HG02763 (cell line): ENCODE data around the gene GPR158.

Source experiments
- ATAC-seq: cut with Tn5 transposase; IDR thresholded peaks from one replicate; pipeline ENCODE4 v1.9.1; 2021; ENCODE audit warnings: mild to moderate bottlenecking, moderate library complexity; ENCODE audit not compliant: unreplicated experiment

GPR158 gene

DNA sequence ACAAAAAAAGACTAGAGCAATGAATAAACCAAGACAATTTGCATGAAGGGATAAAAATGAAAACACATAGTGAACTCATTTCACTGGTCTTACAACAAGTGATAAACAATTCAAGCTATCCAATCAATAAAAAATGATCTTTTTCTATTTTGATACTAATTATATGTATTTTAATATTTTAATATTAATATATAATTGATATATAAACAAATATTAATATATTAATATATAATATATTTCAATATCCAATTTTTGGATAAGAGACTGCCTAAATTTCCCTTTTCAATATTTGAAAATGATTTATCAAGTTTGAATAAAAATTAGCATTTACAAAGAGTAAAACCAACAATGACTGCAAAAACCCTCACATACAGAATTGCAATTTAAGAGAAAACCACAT lies 317.9 kb downstream of the GPR158 start:
- ATAC-seq, result no peak

DNA sequence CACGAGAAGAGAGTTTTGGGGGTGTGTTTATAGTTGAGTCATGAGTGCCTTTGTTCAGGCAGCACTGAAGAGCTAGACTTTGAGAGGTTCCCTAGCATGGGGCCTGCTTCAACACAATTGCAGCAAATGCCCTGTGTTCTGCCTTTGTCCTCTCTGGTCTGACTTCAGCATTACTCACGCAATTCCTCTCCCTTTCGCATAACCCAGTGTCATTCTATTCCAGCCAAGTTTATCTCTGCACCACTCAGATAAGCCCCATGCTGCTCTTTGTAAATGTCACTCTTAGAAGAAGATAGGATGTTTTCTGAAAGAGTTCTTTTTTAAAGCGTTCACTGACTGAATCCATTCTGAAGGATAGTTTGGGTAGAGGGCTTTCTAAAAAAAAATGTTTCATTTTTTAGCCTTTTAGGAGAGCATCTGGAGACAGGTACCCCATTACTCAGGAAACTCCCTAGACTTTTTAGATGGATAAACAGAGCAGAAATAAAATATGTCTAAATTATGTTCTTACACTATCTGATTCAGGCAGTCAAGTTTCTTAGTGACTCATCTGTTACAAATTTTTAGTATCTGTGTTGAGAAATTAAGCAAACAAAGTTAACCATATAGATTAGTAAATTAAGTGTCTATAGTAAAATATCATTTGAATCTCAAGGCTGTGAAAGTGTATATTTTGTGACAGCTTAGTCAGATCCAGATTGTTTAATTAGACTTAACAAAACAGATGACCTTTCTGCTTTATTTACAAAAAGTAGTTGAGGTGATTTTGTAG lies 318.5 kb downstream of the GPR158 start:
- no peak for ATAC-seq

DNA sequence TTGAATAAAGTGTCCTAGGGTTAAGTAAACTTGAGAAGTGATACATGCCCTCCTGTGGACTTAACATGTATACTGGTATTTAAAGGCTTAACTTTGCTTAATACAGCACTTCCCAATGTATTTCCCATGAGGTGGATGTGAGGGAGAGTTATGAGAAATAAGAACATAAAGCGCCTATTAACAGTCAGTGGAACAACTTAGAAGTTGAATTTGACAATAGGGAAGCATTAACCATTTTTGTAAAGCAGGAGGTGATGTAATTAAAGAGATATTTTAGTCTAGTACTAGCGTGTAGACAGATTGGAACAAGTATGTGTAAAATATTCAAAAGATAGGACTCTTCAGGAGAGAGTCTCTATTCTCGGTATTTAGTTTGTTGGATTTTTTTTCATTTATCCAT lies 322.4 kb downstream of the GPR158 start:
- ATAC-seq, result no peak

DNA sequence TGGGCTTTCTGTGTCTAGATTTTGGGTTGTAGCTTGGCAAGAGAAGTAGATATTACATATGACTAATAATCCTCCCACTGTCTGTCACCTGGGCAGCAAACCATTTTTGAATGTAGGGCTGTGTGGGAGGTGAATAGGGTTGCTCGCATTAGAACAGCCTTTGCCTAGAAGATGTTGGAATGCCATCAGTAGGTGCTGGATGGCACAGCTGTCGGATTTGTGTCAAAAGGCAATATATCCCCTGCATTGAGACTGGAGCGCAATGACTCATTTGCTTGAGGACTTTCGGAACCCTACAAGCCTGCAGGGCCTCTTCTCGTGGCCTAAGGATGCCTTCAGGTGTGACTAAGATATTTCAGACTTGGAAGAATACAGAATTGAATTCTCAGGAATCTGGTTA lies 323.8 kb downstream of the GPR158 start:
- ATAC-seq, result no peak

DNA sequence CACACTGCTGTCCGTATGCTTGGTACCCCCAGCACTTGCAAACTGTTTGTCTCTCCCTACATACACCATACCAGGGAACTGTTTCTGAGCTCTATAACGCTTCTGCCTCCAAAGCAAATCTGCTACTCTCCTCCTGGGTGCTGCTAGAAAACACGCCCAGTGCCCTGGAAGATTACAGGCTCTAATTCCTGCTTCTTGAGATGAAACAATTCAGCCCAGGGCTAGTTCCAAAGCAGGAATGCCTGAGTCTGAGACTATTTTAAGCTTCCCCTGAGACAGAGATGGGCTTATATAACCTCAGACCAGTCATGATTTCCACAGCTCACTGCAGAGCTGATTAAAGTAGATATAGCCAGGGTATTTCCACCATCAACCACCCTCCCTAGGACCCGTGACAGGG lies 327.1 kb downstream of the GPR158 start:
- ATAC-seq, result no peak

DNA sequence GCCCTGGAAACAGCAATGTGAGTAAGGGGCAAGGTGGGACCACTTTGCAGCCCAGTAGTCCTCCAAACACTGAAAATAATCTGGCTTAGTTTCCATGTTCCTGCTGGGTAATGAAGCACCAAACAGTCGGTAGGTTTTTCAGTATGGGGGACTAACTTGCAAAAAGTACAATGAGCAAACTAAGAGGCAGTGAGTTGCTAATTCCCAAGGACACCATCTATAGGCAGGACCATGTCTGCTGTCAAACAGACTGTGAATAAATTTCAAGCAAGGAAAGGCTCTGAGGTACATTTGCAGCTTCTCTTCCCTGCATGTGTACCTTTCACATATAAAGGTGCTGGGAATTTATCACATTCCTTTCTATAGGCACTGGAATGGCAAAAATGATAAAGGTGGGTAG lies 327.7 kb downstream of the GPR158 start:
- ATAC-seq, result no peak

DNA sequence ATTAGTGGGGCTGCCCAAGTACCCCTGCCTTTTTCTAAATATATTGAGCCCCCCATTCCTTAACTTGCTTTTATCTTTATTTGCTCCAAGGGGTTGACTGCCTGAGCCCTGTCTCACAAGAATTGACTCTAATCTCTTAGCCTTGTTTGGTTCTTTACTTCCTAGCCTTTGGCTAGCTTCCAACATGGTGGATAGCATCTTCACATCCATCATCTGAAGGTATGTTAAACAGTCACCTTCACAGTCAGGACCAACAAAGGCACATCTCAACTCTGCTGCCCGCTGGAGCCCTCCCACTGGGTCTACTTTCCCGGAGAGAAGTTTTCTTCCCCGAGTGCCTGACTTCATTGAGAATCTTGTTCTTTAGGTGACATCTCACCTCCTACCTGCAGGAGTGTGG lies 329.5 kb downstream of the GPR158 start:
- no peak for ATAC-seq

DNA sequence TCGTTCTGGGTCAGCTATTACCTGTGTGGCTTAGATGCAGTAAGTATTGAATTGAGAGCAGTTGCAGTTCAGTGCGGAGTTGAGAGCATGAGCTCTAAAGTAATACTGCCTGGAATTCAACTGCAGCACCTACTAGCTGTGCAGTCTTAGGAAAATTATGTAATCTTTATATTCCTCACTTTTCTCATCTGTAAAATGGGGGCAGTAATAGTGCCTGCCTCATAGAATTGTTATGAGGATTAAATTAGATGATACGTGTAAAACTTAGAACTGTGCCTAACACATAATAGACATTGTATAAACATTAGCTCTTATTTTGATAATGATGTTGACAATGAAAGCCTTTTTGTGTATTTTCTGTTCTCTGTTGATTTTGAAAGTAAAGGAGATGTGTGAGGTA lies 330.0 kb downstream of the GPR158 start:
- no peak for ATAC-seq

DNA sequence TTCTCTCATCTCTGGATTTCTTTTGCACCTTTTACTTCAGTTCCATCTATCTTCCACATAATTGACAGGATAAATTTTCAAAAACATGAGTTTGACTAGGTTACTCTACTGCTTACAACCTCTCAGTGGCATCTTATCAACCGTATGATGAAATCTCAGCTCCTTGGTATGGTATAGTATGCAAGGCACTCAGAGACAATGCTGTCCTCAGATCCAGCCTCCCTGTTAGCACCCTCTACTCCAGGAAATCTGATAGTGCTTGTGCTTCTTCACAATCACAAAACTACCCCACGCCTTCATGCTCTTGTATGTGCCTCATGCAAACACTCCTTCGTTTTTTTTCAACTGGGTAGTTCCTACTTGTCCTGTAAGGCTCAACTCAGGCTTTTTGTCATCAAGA lies 330.7 kb downstream of the GPR158 start:
- no peak for ATAC-seq

DNA sequence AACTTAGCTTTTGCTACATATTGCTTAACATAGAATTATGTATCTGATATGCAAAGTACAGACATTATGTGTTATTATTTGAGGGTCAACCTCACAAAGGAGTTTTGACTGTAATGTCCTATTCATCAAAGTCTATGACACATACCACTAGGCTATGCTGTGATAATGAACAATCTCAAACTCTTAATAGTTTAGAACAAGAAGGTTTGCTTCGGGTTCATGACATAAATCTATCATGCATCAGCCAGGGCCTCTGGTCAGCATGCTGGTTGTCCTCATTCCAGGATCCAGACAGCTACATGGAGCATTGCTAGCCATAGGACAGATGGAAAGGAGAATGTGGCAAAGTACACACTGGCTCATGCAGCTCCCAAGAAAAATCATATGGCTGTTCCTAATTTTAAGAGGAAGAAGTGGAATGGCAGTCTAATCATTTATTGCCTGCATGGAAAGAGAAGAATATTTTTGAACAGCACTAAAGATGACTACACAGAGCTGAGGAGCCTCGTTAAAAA lies 332.1 kb downstream of the GPR158 start:
- ATAC-seq, result no peak

DNA sequence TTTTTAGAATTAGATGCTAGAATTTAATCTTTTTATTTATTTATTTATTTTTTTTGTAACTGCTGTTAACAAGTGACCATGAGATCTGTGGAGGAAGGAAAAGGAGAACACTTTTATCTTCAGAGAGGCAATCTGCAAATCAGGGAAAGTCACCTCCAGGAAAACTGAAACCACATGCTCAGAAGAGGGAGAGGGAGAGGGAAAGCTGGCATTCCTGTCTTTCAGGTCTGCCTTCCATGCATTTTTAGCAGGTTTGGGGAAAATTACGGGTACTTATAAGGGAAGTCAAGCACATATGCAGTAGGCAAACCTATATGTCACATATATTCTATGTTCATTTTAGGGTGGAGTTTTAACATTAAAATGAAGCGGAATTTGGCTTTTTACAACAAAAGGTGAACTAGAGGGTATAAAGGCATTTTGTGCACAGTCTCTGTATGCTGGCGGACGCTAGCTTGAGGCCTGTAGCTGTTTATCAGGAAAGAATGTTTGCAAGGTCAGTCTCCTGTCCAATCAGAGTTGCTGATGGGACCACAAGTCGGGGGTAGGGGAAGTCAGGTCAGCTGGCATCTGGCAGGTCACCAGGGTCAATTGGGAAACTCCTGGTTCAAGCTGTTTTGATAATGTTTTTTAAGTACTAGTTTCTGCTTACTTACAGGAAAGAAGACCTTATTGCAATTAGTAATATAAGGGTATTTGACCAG lies 333.5 kb downstream of the GPR158 start:
- ATAC-seq, result no peak

DNA sequence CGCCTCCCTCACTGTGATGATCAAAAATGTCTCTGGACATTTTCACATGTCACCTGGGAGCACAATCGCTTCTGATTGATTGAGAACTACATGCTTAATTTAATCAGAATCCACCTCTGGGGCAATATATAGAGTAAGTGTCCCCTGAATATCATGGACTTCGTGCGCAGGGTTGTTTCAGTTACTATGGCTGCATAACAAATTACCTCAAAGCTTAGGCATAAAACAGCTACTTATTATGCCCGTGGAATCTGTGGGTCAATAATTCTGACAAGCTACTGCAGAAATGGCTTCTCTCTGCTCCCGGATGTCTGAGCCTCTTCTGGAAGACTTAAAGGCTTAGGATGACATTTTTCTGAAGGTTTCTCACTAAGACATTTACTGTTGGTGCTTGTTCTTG lies 334.4 kb downstream of the GPR158 start:
- ATAC-seq, result no peak

DNA sequence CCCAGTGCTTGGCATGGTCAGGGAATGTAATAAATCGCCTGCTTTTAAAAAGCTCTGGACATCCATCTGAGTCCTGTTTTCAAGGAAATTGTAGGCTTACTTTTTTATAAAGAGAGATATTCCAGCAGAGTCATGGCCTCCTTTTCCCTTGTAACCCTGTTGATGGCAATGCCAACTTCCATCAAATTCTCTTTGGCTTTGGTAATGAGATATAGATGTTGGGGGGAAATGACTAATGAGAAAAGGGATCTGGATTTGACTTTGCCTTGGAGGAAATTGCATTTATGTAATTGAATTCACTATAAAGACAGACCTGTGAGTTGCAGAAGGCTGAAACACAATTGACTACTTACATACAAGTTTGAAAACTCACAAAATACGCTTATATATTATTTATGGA lies 347.5 kb downstream of the GPR158 start:
- no peak for ATAC-seq

DNA sequence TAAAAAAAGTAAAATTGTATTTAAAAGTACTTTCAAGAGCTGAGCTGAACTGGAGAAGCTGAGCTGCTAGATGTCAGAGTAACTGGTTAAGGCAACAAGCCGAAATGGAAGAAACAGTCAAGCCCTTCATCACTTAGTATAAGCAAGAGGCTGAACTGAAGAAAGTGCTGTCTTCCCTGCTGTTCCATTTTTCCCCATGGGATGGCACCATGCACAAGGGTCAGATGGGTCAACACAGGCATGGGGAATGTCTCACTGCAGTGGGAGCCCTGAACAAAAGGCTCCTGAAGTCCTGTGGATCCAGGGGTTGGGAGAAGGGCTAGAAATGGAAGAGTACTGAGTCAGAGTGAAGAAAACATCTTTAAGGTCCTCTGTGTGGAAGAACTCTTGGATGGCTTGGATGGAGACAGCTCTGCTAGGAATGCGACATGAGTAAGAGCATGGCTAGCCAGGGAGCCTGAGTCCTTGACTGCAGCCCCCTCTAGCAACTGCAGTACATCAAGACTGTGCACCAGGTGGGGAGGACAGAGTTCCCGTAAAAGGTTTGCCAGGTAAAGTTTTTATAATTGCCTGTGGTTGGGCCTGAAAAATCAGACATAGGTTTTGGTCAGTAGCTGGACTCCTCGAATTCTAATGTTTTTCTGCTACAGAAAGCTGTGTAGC lies 348.3 kb downstream of the GPR158 start:
- ATAC-seq, result no peak

DNA sequence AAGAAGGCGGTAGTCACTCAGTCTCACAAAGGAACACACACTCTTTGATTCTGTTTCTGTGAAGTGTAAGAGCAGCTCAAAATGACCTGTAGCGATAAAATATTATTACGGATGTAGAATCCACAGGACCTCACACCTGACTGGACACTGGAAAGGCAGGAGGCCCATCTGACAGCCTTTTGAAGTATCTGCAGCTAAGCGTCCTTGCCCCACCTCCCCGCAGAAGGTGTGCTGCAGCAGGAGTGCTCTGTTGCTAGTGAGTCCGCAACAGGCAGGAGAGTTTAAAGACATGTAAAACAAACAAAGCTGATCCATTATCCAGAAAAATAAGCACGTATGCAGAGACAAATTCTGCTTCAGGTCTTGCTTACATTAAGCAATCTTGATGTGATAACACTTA lies 355.5 kb downstream of the GPR158 start:
- ATAC-seq, result no peak

DNA sequence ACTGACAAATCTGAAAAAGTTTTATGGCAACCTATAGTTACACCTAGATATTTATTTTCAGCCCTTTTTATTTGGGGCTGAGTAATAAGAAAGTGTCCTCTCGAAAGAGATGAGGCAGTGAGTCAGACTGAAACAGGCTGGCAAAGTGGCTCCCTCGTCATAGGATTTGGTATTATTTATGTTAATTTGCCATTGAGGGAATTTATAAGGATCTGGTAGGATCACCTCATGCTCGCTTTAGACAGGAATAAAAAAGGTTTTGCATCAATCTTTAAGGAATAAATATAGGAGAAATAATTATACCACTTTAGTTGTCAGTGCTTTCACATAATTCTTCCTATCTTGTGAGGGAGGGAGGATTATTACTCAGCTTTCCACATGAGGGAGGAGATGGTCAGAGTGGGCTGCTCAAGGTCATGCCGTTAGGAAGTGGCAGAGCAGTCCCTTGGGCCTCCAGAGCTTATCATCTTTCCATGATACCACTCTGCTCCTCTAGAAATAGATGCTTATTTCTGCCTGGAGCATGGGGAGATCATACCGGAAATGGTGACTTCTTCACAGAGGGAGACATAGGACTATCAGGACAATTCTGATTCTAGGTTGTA lies 356.8 kb downstream of the GPR158 start:
- ATAC-seq, result no peak

DNA sequence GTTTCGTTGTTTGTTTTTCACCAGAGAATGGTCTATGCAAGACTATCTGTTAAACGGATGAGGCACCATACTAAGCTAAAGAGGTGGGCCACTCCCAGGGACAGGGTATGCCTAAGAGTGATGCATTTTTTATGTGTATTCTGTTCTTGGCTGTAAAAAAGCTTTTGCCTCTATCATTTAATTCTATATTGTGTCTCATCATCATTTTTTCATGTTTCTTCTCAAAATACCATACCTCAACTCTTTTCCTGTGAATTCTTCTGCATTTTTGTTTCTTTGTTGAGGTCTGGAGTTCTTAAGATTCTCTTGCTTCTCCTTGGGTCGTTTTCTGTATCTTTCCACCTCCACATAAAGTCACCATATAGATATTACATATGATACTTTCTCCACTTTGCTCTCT lies 357.4 kb downstream of the GPR158 start:
- no peak for ATAC-seq

DNA sequence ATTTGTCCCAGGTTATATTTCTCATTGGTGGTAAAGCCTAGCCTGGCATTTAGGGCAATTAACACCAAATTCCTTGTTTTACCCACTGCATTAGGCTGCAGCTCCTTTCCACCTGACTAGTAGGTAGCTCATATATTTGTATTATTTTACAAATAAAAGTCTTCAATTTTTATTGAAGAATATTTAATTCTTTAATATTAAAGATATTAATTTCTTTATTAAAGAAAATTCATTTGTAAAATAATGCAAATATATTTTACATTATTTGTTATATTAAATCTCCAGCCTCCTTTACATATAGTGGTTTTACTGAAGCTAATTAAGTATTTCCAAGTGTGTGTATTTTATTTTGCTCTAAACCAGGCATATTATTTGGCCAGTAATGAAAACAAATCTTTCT lies 361.2 kb downstream of the GPR158 start:
- ATAC-seq, result no peak

DNA sequence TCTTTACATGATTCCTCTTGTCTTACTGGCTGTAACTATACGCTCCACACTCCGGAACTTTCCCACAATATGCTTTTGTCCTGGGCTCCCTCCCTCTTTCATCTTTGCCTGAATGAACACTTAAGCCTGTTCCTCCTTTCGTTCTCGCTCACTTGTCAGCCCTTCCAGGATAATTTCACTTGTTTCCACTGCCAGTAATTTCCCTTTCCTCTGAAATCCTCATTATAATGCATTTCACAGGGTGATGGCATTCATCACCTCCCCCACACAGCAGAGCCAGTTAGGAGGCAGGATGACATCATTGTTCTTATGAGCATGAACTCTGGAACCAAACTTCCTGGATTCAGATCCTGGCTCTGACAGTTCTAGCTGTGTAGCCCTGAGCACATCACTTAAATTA lies 372.6 kb downstream of the GPR158 start:
- no peak for ATAC-seq

DNA sequence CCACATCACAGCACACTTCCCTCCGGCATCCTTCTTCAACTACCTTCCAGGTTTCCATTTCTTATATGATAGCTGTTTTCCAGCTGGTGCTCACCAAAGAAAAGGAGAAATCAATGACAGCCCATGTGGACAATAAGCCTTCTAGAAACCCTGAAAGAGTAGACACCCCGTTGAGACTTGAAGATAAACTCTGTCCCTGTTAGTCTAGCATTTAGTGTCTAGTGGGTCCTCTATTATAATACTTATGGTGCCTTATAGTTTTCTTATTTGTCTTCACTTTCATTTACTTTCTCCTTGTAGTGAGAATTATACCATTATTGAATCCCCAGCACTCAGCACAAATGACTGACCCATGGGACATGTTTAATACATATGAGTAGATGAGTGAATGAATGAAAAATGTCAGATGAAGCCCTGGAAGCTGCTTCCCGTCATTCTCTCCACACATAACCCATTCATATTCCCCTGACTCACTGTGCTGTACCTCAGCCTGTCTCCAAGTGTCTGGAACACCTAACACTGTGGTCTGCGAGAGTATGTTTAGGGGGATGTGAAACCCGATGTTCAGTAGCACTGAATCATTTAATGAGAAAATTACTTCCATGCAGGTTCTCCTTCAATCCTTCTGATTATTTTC lies 377.6 kb downstream of the GPR158 start:
- no peak for ATAC-seq

DNA sequence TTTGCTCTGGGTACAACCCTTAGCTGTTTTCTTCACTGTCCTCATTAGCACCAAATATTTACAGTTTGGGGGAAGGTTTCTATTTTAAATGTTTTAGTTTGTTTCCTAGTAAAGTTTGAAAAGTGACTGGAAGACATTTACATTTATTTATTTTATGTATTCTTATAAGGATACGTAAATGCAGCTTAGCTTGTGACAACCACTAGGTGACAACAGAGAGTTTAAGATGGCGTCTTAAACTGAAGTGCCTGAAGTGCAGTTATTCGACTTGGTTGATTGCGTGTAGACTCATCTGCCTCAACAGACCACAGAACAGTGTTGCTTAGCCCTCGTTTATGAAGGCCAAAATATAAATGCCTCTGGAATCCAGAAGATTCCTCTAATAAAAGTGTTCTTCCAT lies 381.1 kb downstream of the GPR158 start:
- no peak for ATAC-seq
